ENCODE data around the gene PRKG1.

PRKG1 gene

DNA sequence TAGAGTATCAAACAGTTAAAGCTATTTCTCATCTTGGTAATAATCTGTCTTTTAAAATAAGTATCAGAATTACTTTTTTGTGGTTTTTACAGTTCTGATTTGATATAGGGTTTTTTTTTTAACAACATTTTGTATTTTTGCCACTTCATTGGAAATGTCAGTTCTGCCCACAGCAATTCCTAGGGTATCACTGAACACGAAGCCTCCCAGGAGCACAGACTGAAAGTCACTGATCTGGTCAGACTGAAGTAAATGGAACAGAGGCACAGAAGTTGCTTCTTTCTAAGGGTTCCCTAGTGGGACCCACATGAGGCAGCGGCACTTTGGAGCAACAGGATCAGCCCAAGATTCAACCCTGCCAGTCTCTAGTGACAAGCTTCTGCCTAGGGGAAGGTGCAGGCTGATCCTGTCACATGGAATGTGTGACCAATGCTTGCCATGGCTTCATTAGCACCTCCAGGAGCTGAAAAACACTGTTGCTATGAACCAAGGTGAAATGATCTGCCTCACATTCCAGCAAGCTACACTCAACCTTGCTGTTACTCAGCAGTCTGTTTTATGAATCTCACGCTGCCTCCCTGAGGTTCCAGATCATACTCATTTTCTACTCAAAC lies 898.6 kb downstream of the PRKG1 start:
- Histone ChIP-seq H3K27ac (replicated peaks) (no peak overlapping the region), H3K27me3 (ENCODE audit: insufficient read depth, poor library complexity, severe bottlenecking) (no peaks in the 10 kb centered on the region), H3K4me3 (replicated peaks; ENCODE audit: insufficient read depth, low read length) (no peak overlapping the region)
- TF ChIP-seq CTCF (IDR thresholded peaks at IDR 0.05; ENCODE audit: insufficient read depth, low read length): no peak
- TF ChIP-seq, protein P1, sequence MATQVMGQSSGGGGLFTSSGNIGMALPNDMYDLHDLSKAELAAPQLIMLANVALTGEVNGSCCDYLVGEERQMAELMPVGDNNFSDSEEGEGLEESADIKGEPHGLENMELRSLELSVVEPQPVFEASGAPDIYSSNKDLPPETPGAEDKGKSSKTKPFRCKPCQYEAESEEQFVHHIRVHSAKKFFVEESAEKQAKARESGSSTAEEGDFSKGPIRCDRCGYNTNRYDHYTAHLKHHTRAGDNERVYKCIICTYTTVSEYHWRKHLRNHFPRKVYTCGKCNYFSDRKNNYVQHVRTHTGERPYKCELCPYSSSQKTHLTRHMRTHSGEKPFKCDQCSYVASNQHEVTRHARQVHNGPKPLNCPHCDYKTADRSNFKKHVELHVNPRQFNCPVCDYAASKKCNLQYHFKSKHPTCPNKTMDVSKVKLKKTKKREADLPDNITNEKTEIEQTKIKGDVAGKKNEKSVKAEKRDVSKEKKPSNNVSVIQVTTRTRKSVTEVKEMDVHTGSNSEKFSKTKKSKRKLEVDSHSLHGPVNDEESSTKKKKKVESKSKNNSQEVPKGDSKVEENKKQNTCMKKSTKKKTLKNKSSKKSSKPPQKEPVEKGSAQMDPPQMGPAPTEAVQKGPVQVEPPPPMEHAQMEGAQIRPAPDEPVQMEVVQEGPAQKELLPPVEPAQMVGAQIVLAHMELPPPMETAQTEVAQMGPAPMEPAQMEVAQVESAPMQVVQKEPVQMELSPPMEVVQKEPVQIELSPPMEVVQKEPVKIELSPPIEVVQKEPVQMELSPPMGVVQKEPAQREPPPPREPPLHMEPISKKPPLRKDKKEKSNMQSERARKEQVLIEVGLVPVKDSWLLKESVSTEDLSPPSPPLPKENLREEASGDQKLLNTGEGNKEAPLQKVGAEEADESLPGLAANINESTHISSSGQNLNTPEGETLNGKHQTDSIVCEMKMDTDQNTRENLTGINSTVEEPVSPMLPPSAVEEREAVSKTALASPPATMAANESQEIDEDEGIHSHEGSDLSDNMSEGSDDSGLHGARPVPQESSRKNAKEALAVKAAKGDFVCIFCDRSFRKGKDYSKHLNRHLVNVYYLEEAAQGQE (IDR thresholded peaks at IDR 0.05; ENCODE audit: insufficient replicate concordance, low read depth): no peak
- no peak for TF ChIP-seq POLR2AphosphoS5 (IDR thresholded peaks at IDR 0.05; ENCODE audit: low read depth)
- TF ChIP-seq GABPA (IDR thresholded peaks at IDR 0.05; ENCODE audit: low read depth): no peak
- TF ChIP-seq SPI1 (IDR thresholded peaks at IDR 0.05; ENCODE audit: borderline replicate concordance, low read depth): no peak
- no peak for DNase-seq (ENCODE audit: low read depth in 1 of 2, low spot score in 1 of 2)

GRCh38 chr10:51980752-51981151 lies 906.5 kb downstream of the PRKG1 start:
- DNase-seq (ENCODE audit: low read depth in 1 of 2, low spot score in 1 of 2): no peak
- no peak overlapping the region for H3K4me3 ChIP-seq (replicated peaks; ENCODE audit: insufficient read depth, low read length)
- no peak overlapping the region for H3K27ac ChIP-seq (replicated peaks)
- TF ChIP-seq GABPA (IDR thresholded peaks at IDR 0.05; ENCODE audit: low read depth) (no peak), CTCF (IDR thresholded peaks at IDR 0.05; ENCODE audit: insufficient read depth, low read length) (no peak), SPI1 (IDR thresholded peaks at IDR 0.05; ENCODE audit: borderline replicate concordance, low read depth) (no peak), POLR2AphosphoS5 (IDR thresholded peaks at IDR 0.05; ENCODE audit: low read depth) (no peak)
- TF ChIP-seq, protein P1 (IDR thresholded peaks at IDR 0.05; ENCODE audit: insufficient replicate concordance, low read depth): no peak
- H3K27me3 ChIP-seq (ENCODE audit: insufficient read depth, poor library complexity, severe bottlenecking): no peaks in the 10 kb centered on the region

DNA sequence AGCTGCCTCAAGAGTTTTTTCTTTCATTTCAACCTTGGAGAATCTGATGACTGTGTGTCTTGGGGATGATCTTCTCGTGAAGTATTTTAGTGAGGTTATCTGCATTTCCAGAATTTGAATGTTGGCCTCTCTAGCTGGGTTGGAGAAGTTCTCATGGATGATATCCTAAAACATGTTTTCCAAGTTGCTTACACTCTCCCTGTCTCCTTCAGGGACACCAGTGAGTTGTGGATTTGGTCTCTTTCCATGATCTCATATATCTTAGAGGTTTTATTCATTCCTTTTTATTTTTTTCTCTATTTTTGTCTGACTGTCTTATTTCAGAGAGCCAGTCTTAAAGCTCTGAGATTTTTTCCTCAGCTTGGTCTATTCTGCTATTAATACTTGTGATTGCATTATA lies 907.4 kb downstream of the PRKG1 start:
- H3K27me3 ChIP-seq (ENCODE audit: insufficient read depth, poor library complexity, severe bottlenecking): no peaks in the 10 kb centered on the region
- no peak for TF ChIP-seq CTCF (IDR thresholded peaks at IDR 0.05; ENCODE audit: insufficient read depth, low read length)
- TF ChIP-seq, protein P1 (IDR thresholded peaks at IDR 0.05; ENCODE audit: insufficient replicate concordance, low read depth): no peak
- no peak for TF ChIP-seq POLR2AphosphoS5 (IDR thresholded peaks at IDR 0.05; ENCODE audit: low read depth)
- no peak for TF ChIP-seq GABPA (IDR thresholded peaks at IDR 0.05; ENCODE audit: low read depth)
- TF ChIP-seq SPI1 (IDR thresholded peaks at IDR 0.05; ENCODE audit: borderline replicate concordance, low read depth): no peak
- no peak for DNase-seq (ENCODE audit: low read depth in 1 of 2, low spot score in 1 of 2)
- H3K27ac ChIP-seq (replicated peaks): no peak overlapping the region
- no peak overlapping the region for H3K4me3 ChIP-seq (replicated peaks; ENCODE audit: insufficient read depth, low read length)

Measured in HL-60 (cell line).